GM21515 (cell line): Measurements from ENCODE around the gene MYF5.
"Not testable (repeated sequence)": the region's sequence is repeated elsewhere in the genome, so short reads cannot be mapped to it uniquely, and the experiment has no call there.

Source experiments
- ATAC-seq: cut with Tn5 transposase; IDR thresholded peaks from one replicate; pipeline ENCODE4 v1.9.1; 2021; ENCODE audit not compliant: unreplicated experiment

Gene MYF5

GRCh38 chr12:80716696-80717469 is at the start of gene MYF5:
TSS of gene MYF5 (plus strand) at chr12:80716912. CDS start at chr12:80717064, 152 bp downstream.
- ATAC-seq: no peak

GRCh38 chr12:80670214-80670613 is 46.5 kb upstream of the MYF5 start:
- ATAC-seq: no peak

GRCh38 chr12:80676042-80676636 is 40.6 kb upstream of the MYF5 start:
- not testable (repeated sequence) for ATAC-seq

- no peak for ATAC-seq
Observed at GRCh38 chr12:80676856-80677255, 39.9 kb upstream of the MYF5 start.

- no peak for ATAC-seq
Observed at GRCh38 chr12:80677994-80678393, 38.7 kb upstream of the MYF5 start.

- no peak for ATAC-seq
Observed at GRCh38 chr12:80679346-80680131, 37.2 kb upstream of the MYF5 start.

GRCh38 chr12:80681287-80681686 is 35.4 kb upstream of the MYF5 start:
- peak; percentile 93 for ATAC-seq

- no peak for ATAC-seq
Observed at GRCh38 chr12:80681786-80682185, 34.9 kb upstream of the MYF5 start.

GRCh38 chr12:80684077-80684495 is 32.6 kb upstream of the MYF5 start:
- no peak for ATAC-seq

- no peak for ATAC-seq
Observed at GRCh38 chr12:80690090-80690489, 26.6 kb upstream of the MYF5 start.

GRCh38 chr12:80690513-80690912 is 26.2 kb upstream of the MYF5 start:
- ATAC-seq: no peak

GRCh38 chr12:80692114-80692513 is 24.6 kb upstream of the MYF5 start:
- no peak for ATAC-seq

- no peak for ATAC-seq
Observed at GRCh38 chr12:80697270-80697887, 19.3 kb upstream of the MYF5 start.

- ATAC-seq: no peak
Observed at GRCh38 chr12:80698256-80698655, 18.5 kb upstream of the MYF5 start.

- no peak for ATAC-seq
Observed at GRCh38 chr12:80698847-80699542, 17.7 kb upstream of the MYF5 start.

GRCh38 chr12:80700327-80700726 is 16.4 kb upstream of the MYF5 start:
- no peak for ATAC-seq

GRCh38 chr12:80701388-80701787 is 15.3 kb upstream of the MYF5 start:
- no peak for ATAC-seq

- ATAC-seq: peak; percentile 90
Observed at GRCh38 chr12:80702889-80703805, 13.6 kb upstream of the MYF5 start.

- ATAC-seq: no peak
Observed at GRCh38 chr12:80704420-80704819, 12.3 kb upstream of the MYF5 start.
